SIG-M5 treated with dmso at 0.1 percent for 504 hours (cell line): ENCODE data around the gene ABCC4.

ENCODE experiments used
- DNase-seq: peaks from one replicate; lab custom pipeline; 2025; ENCODE audit not compliant: unreplicated experiment; lab: John Stamatoyannopoulos, UW

ABCC4 gene

GRCh38 chr13:95301183-95301967 is at the start of gene ABCC4:
Gene ABCC4, minus strand, starts transcription at chr13:95301451. Its CDS starts 137 bp downstream, at chr13:95301314.
- peak; percentile 81 for DNase-seq

GRCh38 chr13:95349267-95349666 is 48.0 kb upstream of the ABCC4 start:
- DNase-seq, result no peak

GRCh38 chr13:95343944-95344343 is 42.7 kb upstream of the ABCC4 start:
- DNase-seq, result no peak

GRCh38 chr13:95341441-95341840 is 40.2 kb upstream of the ABCC4 start:
- no peak for DNase-seq

GRCh38 chr13:95338905-95339304 is 37.7 kb upstream of the ABCC4 start:
- no peak for DNase-seq

GRCh38 chr13:95337597-95337996 is 36.3 kb upstream of the ABCC4 start:
- no peak for DNase-seq

- DNase-seq, result no peak
Measured at GRCh38 chr13:95335667-95336066, 34.4 kb upstream of the ABCC4 start.

GRCh38 chr13:95328386-95328785 is 27.1 kb upstream of the ABCC4 start:
- no peak for DNase-seq

GRCh38 chr13:95327190-95327589 is 25.9 kb upstream of the ABCC4 start:
- DNase-seq, result no peak

- no peak for DNase-seq
Measured at GRCh38 chr13:95326695-95327094, 25.4 kb upstream of the ABCC4 start.

GRCh38 chr13:95325485-95325884 is 24.2 kb upstream of the ABCC4 start:
- no peak for DNase-seq

GRCh38 chr13:95323930-95324662 is 22.8 kb upstream of the ABCC4 start:
- no peak for DNase-seq

- no peak for DNase-seq
Measured at GRCh38 chr13:95319551-95320274, 18.5 kb upstream of the ABCC4 start.

- DNase-seq, result no peak
Measured at GRCh38 chr13:95317039-95317989, 16.1 kb upstream of the ABCC4 start.

GRCh38 chr13:95315752-95316151 is 14.5 kb upstream of the ABCC4 start:
- no peak for DNase-seq

- DNase-seq, result no peak
Measured at GRCh38 chr13:95307507-95307906, 6.3 kb upstream of the ABCC4 start.

- DNase-seq, result peak; percentile 15
Measured at GRCh38 chr13:95304453-95304852, 3.2 kb upstream of the ABCC4 start.

GRCh38 chr13:95301968-95302393 is 730 bp upstream of the ABCC4 start:
- peak; percentile 81 for DNase-seq

- peak; percentile 65 for DNase-seq
Measured at GRCh38 chr13:95300625-95301182, 547 bp downstream of the ABCC4 start.

- no peak for DNase-seq
Measured at GRCh38 chr13:95298971-95299621, 2.2 kb downstream of the ABCC4 start.
